ENCODE results near the gene MPZL1.

The MPZL1 gene

DNA sequence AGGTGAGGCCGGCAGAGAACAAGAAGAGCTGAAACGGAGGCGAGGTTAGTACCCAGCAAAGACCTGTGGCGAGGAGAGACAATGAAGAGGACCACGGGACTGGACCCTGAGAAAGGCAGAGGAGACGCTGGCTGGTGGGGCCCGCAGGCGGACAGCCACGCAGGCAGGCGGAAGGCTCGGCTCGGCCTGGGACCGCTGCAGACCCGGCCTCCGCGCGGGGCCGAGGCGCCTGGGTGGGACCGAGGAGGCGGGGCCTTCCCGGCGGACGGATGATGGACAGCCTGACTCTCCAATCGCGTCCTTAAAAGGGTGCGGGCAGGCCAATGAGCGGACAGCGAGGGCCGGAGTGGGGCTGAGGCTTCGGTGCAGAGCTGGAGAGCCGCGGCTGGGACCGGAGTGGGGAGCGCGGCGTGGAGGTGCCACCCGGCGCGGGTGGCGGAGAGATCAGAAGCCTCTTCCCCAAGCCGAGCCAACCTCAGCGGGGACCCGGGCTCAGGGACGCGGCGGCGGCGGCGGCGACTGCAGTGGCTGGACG is at the start of gene MPZL1:
TSS of gene MPZL1 (plus strand) at position 366 of the 535 bp plus-strand sequence. CDS start 170 bp downstream, outside the sequence.
- DNase-seq, result peak; percentile 85

DNA sequence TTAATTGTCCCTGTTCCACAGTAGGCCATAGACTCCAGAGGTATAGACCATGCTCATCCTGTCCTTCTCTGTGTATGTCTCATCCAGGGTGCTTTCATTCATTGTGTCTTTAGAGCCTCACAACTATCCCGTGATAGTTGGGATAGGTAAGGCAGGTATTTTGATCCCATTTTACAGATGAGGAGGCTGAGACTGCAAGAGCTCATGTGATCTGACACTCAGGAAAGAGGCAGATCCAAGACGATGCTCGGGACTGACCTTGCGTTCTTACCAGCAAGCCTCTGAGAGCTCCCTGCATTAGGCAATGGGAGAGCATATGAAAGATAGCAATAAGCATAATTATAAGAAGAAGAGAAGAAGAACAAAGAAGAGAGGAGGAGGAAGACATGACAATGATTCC is 49.0 kb upstream of the MPZL1 start:
- no peak for DNase-seq

DNA sequence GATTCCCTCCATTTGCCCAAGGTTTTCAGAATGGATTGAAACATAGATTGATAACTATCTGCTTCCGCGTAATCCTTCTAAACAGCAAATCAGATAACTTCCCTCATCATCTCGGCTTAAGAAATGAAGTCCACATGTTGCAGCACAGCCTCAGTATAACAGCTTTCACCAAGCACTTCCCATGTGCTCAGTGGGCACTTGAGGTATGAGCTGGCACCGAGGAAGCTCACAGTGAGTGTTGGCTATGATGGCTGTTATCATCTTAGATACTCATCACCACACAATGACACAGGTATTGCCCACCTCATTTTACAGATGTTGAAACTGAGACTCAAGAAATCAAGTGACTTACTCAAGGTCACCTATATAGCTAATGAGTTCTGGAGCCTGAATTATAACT is 48.5 kb upstream of the MPZL1 start:
- DNase-seq, result no peak

- no peak for DNase-seq
These were observed 47.6 kb upstream of the MPZL1 start for GRCh38 chr1:167674156-167674555.

DNA sequence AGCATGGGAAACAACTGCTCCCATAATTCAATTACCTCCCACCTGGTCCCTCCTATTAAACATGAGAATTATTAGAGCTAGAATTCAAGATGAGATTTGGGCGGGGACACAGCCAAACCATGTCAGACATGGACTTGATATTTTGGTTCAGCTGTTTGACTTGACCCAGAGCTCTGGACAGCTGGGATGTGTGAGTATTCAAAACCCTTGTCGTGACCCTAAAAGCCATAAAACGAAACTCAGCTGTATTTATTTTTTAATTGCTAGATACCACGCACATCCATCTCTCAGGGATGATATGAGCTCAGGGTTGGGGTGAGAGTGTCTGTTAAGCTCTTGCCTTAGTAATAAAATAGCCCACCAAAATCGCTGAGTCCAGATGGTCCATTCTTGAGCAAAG is 46.3 kb upstream of the MPZL1 start:
- DNase-seq, result no peak

DNA sequence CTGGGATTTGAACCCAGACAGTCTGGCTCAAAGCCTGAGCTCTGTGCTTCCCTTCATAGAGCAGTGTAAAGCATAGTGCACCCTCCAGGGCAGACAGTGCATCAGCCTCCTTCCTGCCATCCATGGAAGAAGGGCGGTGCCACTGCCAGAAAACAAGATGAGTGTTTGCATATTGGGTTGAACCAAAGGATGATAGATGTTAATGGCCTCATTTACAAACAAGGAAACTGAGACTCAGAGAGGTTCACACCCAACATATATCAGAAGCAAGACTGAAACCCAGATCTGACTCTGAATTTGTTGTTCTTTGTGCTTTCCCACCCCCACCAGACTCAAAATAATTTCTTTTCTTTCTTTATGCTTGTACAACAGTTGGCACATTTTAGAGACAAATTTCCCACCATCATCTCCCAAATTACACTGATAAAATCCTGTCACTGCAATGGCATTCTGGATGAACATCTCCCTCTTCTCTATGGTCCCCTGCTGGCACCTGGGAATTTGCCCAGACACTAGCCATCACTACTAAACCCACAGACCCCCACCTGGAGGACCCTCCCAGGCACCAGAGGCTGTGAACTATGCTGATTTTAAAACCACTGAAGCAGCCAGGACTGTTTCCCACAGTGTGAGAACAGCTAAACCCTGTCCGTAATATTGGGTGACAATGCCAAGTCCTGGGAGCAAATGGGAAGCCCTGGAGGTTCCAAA is 45.4 kb upstream of the MPZL1 start:
- DNase-seq, result no peak

DNA sequence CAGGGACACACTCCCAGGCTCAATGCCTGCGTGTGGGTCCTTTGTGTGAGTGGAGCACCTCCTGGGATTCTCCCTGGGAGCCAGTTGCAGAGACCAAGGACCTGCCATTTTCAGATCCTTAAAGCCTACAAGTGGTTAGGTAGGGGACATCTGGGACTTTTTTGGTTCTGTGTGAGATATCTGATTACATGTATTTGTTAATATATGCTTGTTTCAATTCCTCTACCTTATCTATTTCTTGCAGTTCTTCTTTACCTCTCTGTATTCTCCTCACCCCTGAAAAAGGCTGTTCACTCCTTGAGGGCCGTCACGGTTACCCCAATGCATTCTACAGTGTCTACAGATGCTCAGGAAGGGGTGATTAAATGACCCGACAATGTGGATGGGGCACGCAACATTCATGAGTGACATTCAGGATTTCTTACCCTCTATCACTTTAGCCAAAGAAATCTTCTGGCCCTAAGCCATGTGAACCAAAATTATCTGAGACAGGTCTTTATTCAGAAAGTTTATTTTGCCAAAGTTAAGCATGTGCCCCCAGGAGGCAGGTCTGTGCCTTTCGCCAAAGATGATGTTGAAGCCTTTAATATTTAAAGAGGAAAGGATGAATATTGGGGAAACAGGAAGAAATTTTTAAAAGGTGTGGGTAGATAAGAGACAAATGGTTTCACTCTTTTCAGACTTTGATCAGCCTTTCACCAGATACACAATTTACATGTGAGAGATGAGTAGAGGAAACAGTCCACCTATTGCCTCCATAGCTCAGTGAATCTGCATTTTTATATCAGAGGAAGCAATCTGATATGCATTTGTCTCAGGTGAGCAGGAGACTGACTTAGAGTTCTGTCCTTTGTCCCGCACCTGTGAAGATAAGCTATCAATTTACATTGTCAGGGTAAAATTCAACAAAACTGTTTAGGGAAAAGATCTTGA is 44.6 kb upstream of the MPZL1 start:
- DNase-seq, result no peak

DNA sequence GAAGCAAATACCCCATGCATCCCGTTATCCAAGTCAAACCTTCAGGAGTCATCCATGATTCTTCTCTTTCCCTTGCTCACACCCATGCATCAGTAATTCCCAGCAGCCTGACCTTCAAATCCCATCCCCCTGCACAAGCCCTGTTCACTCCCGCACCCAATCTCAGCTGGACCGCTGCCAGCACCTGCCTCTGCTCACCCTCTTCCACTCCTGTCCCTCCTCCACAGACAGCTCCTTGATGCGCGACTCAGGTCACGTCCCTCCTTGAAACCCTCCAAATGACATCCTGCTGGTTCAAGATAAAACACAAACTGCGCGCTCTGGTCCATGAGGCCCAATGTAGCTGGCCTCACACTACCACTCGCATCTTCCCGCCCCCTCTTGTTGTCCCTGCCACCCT is 43.4 kb upstream of the MPZL1 start:
- no peak for DNase-seq

- DNase-seq, result no peak
These were observed 42.9 kb upstream of the MPZL1 start for GRCh38 chr1:167678838-167679237.

DNA sequence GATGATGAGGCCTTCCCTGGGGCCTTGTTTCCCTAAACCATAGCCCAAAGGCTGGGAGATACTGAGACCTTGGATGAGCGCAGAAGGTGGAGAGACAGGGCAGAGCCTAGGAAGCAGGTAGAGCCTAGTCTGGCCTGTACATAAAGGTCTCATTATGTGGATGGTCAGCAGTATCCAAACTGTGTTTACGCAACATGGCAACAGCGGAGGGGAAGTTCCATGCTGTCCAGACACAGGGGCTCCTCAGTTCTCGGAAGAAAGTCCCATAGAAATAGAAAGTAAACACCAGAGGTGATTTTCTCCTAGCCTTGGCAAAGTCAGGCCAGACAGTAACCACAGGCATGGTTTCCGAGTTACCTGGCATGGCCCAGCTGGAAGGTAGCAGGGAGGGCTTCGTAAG is 42.1 kb upstream of the MPZL1 start:
- DNase-seq, result no peak

DNA sequence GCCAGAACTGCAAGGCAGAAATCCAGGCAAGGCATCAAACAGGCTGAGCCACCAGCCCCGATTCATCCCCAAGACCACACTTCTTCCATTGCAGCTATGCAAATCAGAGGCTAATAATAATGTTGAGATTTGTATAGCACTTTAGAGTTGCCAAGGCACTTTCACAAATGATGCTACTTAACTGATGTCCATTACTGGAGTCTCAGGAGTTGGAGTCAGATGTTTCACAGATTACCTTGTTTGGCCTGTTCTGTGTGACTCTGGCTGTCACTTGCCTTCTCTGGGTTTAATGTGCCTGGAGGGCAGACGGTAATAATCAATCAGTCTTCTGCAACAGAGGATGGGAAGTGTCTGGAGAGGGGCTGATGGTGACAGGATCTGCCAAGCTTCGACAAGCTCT is 40.8 kb upstream of the MPZL1 start:
- no peak for DNase-seq

DNA sequence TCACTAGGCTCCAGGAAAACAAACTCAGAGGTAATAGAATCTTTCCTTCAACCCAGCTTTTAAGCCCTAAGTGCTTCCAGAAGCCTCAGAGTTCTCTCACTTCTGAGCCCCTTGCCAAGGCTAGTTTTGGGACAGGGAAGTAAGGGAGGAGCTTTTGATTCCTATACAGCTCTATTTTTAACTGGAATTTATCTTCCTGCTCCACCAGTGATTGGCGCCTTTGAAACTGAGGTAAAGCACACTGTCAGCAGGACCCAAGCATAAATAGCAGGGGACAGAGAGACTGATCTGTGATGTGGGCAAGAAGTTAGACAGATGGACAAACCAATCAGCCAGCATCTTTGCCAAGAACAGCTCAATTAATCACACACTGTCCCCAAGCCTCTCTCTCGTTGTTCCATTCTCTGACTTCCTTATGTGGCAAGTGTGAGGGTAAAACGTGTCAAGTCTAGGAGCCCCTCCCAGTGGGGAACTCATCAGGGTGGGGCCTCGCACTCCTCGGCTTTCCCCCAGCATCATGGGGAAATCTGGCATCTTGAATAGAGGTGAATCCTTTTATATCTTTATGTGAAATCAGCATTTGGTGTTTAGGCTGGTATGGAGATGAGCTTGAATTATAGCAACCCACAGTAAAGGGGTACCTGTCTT is 40.2 kb upstream of the MPZL1 start:
- DNase-seq, result no peak

DNA sequence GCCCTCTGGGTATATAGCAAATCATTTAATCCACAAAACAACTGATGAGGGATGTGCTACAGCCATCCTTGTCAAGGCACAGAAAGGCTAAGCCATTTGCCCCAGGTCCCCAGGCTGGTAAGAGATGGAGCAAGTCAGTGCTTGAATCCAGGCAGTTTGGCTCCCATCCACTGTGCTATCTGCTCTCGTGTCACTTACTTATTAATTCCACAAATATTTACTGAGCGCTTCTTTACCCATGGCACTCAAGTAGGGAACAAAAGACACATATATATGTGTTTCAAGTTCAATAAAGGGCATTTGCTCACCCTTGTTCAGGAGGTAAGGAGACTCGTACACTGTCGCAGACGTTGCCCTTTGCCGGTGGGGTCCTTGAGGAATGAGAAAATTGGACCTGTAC is 38.6 kb upstream of the MPZL1 start:
- no peak for DNase-seq

DNA sequence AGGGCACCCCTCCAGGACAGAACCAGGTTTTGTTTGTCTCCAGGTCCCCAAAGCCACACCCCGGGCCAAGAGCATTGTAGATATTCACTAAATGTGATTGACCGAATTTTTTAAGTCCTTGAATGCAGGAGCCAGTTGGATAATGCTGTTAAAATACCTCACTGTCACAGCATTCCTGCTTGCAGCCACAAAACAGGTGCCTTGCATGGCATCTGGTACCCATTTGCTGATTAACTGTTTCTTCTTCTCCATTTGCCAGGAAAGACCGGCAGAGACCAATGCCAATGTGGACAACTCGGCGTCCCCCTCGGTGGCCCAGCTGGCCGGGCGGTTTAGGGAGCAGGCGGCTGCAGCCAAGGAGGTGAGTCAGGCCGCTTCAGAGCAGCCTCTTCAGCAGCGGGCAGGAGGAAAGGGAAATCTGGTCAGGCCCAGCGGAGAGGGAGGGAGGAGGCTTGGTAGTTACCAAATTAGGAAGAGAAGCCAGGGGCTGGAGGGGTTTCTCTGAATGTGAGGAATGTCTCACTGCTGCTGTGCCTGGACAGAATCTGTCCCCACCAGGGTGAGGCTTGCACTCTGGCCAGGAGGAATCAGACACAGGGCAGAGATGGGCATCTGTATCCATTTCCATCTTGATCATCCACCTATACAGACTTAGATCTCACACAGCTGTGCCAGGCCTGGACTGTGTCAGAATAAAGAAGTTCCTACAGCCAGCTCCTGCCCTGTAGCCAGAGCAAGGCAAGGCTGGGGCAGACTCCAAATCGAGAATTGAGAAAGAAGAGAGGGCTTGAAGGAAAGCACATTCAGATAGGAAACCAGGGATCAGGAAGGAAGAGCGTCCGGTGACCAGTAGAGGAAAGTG is 37.9 kb upstream of the MPZL1 start:
- no peak for DNase-seq

GRCh38 chr1:167685844-167686243 is 35.9 kb upstream of the MPZL1 start:
- DNase-seq, result no peak

GRCh38 chr1:167687919-167688519 is 33.8 kb upstream of the MPZL1 start:
- peak; percentile 77 for DNase-seq

GRCh38 chr1:167689567-167689920 is 32.2 kb upstream of the MPZL1 start:
- DNase-seq, result no peak

DNA sequence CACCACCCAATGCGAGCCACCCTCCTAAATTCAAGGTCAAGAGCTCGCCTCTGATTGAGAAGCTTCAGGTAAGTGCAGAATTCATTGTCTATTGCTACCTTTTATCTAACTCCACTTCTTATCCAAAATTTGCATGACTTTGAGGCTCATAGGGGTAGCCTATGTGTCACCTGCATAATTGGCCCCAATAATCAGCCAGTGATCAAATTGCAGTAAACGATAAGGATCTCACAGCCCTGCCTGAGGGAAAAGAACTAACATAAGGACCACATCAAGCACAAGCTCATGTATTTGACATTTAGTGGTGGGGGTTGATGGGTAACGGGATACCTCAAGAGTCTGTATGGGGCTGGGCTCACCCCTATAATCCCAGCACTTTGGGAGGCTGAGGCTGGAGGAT is 31.7 kb upstream of the MPZL1 start:
- peak; percentile 13 for DNase-seq

DNA sequence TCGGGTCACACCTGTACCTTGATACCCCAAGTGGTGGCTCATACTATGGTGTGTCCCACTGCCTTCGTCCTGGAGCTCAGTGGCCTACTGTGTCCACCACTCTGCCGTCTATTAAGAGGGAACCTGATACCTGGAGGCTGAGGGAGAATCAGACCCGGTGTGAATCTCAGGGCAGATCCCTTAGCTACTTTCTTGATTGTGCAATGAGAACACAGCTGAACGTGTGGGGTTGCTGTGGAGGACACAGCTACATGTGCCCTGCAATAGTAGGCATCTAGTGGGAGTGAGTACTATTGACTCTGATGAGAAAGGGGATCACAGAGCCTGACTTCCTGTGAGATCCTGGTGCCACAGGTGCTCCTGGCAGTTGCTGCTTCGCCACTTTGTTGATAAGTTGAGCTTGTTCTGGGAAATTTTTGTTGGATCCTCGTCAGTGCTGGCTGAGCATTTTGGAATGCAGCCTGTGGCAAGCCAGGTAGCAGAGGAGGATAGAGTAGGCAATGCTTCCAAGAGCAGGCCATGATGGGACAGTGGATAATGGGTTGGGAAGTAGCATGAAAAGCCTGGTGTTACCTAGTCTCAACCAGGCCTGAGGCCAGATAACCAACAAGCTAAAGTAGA is 28.2 kb upstream of the MPZL1 start:
- DNase-seq, result no peak

DNA sequence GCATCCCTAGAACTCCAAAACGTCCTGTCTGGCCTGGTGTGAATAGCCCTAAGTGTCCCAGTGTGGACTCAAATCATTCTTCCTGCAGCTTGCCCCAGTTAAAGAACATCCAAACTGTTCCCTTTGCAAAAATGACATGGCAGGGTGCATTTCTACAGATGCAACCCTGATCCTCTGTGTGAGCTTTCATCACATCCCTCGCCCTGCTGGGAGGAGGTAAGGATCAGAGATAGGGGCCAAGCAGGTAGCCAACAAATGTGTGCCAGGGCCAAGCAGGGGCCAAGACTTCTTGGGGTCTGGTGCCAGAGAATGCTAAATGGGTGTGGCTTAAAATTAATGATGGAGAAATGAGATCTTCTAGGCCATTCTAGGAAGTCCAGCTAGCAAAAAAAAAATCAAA is 27.1 kb upstream of the MPZL1 start:
- DNase-seq, result no peak

- DNase-seq, result no peak
These were observed 26.6 kb upstream of the MPZL1 start for GRCh38 chr1:167695147-167695546.
